H1 (cell line): ENCODE measurements around the gene GOSR1. TPM values are rescaled to one million over a fixed set of nuclear protein-coding genes. Genes with fewer than 3 reads are reported as not detected.

Experiments
- CTCF ChIA-PET: fragments of 300-600 bp; sonication (Branson Sonifier 250); formaldehyde crosslinking; loops from one replicate; lab custom pipeline; 2021; ENCODE audit not compliant: partially characterized antibody; lab: Charles Lee
- POLR2A ChIA-PET: fragments of 300-600 bp; sonication (Branson Sonifier 250); formaldehyde crosslinking; loops from one replicate; lab custom pipeline; 2021; ENCODE audit warnings: inconsistent platforms; ENCODE audit not compliant: partially characterized antibody; lab: Charles Lee
- DNase-seq, 2 experiments: peaks; one replicate each; pipeline versions ENCODE4 v3.0.0 to v3.0.0-alpha.2; 2010 to 2022; ENCODE audit warnings: low spot score in 2 of 2, low read depth in 1 of 2, mixed read lengths in 1 of 2
- FAIRE-seq: peaks from 2 replicates; lab custom pipeline; 2011; peaks lifted over from hg19 to GRCh38; lab: Jason Lieb, UNC
- H2AFZ ChIP-seq: 2 replicates; pipeline ENCODE4 v1.8.1; 2012; ENCODE audit warnings: low read length, inconsistent platforms
- H2AK5ac ChIP-seq: 2 replicates; pipeline ENCODE4 v1.6.1; 2013; ENCODE audit warnings: low read depth, low read length
- H2BK120ac ChIP-seq: replicated peaks from 2 replicates; pipeline ENCODE3; 2013; ENCODE audit warnings: low read depth, low read length, inconsistent platforms
- H2BK12ac ChIP-seq: 2 replicates; pipeline ENCODE4 v1.6.1; 2013; ENCODE audit warnings: low read depth, low read length
- H2BK15ac ChIP-seq: 2 replicates; pipeline ENCODE4 v1.6.1; 2013; ENCODE audit warnings: low read length
- H2BK20ac ChIP-seq: 2 replicates; pipeline ENCODE4 v1.6.1; 2013; ENCODE audit warnings: low read length
- H2BK5ac ChIP-seq: 2 replicates; pipeline ENCODE4 v1.6.1; 2013; ENCODE audit warnings: low read depth, low read length
- H3K14ac ChIP-seq: 2 replicates; pipeline ENCODE4 v1.6.1; 2013; ENCODE audit warnings: inconsistent platforms; ENCODE audit not compliant: insufficient read length
- H3K18ac ChIP-seq: 2 replicates; pipeline ENCODE4 v1.6.1; 2013; ENCODE audit warnings: low read length; ENCODE audit errors: extremely low read depth
- H3K23ac ChIP-seq: 2 replicates; pipeline ENCODE4 v1.6.1; 2013; ENCODE audit warnings: inconsistent platforms; ENCODE audit not compliant: insufficient read length
- H3K23me2 ChIP-seq: 2 replicates; pipeline ENCODE4 v1.6.1; 2013; ENCODE audit warnings: low read depth, low read length
- H3K27ac ChIP-seq: 2 replicates; pipeline ENCODE4 v1.6.1; 2011; ENCODE audit warnings: low read depth, low read length, inconsistent platforms
- H3K27me3 ChIP-seq, 4 experiments: replicated peaks in 1 of 4; 1 replicate in 1 of 4; 2 replicates in 3 of 4; pipeline versions ENCODE4 v1.6.1 to v1.8.1; 2011 to 2013; ENCODE audit warnings: low read length in 3 of 4, mild to moderate bottlenecking in 3 of 4, inconsistent platforms in 2 of 4, mixed read lengths in 2 of 4, moderate library complexity in 1 of 4; ENCODE audit not compliant: control insufficient read depth in 3 of 4, insufficient read depth in 3 of 4; ENCODE audit errors: extremely low read depth in 1 of 4
- H3K36me3 ChIP-seq, 4 experiments: 2 replicates each; pipeline versions ENCODE4 v1.6.1 to v1.8.1; 2011 to 2013; ENCODE audit warnings: mild to moderate bottlenecking in 4 of 4, low read length in 3 of 4, moderate library complexity in 2 of 4, control low read depth in 1 of 4, inconsistent platforms in 1 of 4; ENCODE audit not compliant: insufficient read depth in 4 of 4, control insufficient read depth in 2 of 4
- H3K4ac ChIP-seq: replicated peaks from 2 replicates; pipeline ENCODE3; 2013; ENCODE audit warnings: low read length, low read depth, mixed read lengths, inconsistent platforms; ENCODE audit not compliant: insufficient read length
- H3K4me1 ChIP-seq, 4 experiments: replicated peaks in 1 of 4; 1 replicate in 1 of 4; 2 replicates in 3 of 4; pipeline versions ENCODE4 v1.6.1 to v1.8.1; 2011 to 2013; ENCODE audit warnings: low read length in 3 of 4, inconsistent platforms in 2 of 4, mixed read lengths in 1 of 4; ENCODE audit not compliant: insufficient read depth in 4 of 4, control insufficient read depth in 3 of 4
- H3K4me2 ChIP-seq, 2 experiments: 2 replicates each; pipeline versions ENCODE4 v1.6.1 to v1.8.1; 2011 to 2013; ENCODE audit warnings: low read depth in 2 of 2, low read length in 2 of 2, control low read depth in 1 of 2, inconsistent platforms in 1 of 2, mild to moderate bottlenecking in 1 of 2; ENCODE audit not compliant: insufficient read depth in 1 of 2
- H3K4me3 ChIP-seq, 4 experiments: fragments of 200-600, 300-600 bp in 1 of 4; sonication (generic), shearing (Covaris generic), sonication (Bioruptor Twin) in 1 of 4; 2 replicates each; pipeline versions ENCODE4 v1.5.1 to v1.8.1; 2011 to 2016; ENCODE audit warnings: low read length in 4 of 4, low read depth in 3 of 4, control low read depth in 2 of 4, inconsistent platforms in 2 of 4, mild to moderate bottlenecking in 2 of 4, mixed read lengths in 1 of 4, moderate library complexity in 1 of 4; ENCODE audit not compliant: insufficient read depth in 2 of 4; ENCODE audit errors: extremely low read depth in 1 of 4
- H3K56ac ChIP-seq: replicated peaks from 2 replicates; pipeline ENCODE3; 2013; ENCODE audit warnings: low read depth, mild to moderate bottlenecking, mixed read lengths, low read length, inconsistent platforms; ENCODE audit not compliant: insufficient read length
- H3K79me1 ChIP-seq: 2 replicates; pipeline ENCODE4 v1.6.1; 2013; ENCODE audit warnings: low read depth, low read length, control low read depth
- H3K79me2 ChIP-seq, 2 experiments: 2 replicates each; pipeline versions ENCODE4 v1.6.1 to v1.8.1; 2012 to 2013; ENCODE audit warnings: low read length in 2 of 2, mild to moderate bottlenecking in 2 of 2, inconsistent platforms in 1 of 2; ENCODE audit not compliant: insufficient read depth in 2 of 2, control insufficient read depth in 1 of 2
- H3K9ac ChIP-seq, 4 experiments: replicated peaks in 1 of 4; 1 replicate in 1 of 4; 2 replicates in 3 of 4; pipeline versions ENCODE4 v1.6.1 to v1.8.1; 2011 to 2013; ENCODE audit warnings: low read depth in 3 of 4, low read length in 3 of 4, control low read depth in 2 of 4, mild to moderate bottlenecking in 2 of 4, moderate library complexity in 2 of 4, inconsistent platforms in 1 of 4; ENCODE audit errors: extremely low read depth in 1 of 4
- H3K9me3 ChIP-seq, 2 experiments: 2 replicates each; pipeline versions ENCODE4 v1.6.1 to v1.8.1; 2012 to 2013; ENCODE audit warnings: mild to moderate bottlenecking in 2 of 2, moderate library complexity in 2 of 2, control low read depth in 1 of 2, inconsistent platforms in 1 of 2, low read depth in 1 of 2, low read length in 1 of 2, mixed read lengths in 1 of 2; ENCODE audit not compliant: insufficient read depth in 2 of 2
- H4K20me1 ChIP-seq, 2 experiments: replicated peaks in 1 of 2; 2 replicates each; pipeline versions ENCODE3 to v1.8.1; 2011 to 2013; ENCODE audit warnings: inconsistent platforms in 2 of 2, low read length in 2 of 2, mild to moderate bottlenecking in 1 of 2; ENCODE audit not compliant: insufficient read depth in 2 of 2, control insufficient read depth in 1 of 2
- H4K5ac ChIP-seq: 2 replicates; pipeline ENCODE4 v1.6.1; 2013; ENCODE audit warnings: low read length, low read depth, mixed read lengths, inconsistent platforms; ENCODE audit not compliant: insufficient read length
- H4K8ac ChIP-seq: 2 replicates; pipeline ENCODE4 v1.8.0; 2013; ENCODE audit warnings: mild to moderate bottlenecking, moderate library complexity, low read length, inconsistent platforms; ENCODE audit not compliant: insufficient read depth; ENCODE audit errors: extremely low read depth
- H4K91ac ChIP-seq: replicated peaks from 2 replicates; pipeline ENCODE3; 2013; ENCODE audit warnings: low read length, mixed read lengths, inconsistent platforms; ENCODE audit not compliant: insufficient read length
- POU5F1 ChIP-seq: IDR thresholded peaks from 2 replicates; pipeline ENCODE4 v1.6.1; 2011; ENCODE audit warnings: low read depth, mild to moderate bottlenecking, low read length, moderate library complexity
- RBBP5 ChIP-seq: IDR thresholded peaks from 2 replicates; pipeline ENCODE4 v1.7.1; 2012; ENCODE audit warnings: low read depth, mild to moderate bottlenecking, inconsistent platforms, low read length, moderate library complexity, borderline replicate concordance
- RNF2 ChIP-seq: fragments of 200-900, 300-1000 bp; sonication (generic); IDR thresholded peaks from 2 replicates; pipeline ENCODE4 v1.7.1; 2016; ENCODE audit warnings: borderline replicate concordance, low read depth, mild to moderate bottlenecking, antibody characterized with exemption, low read length; ENCODE audit not compliant: poor library complexity, severe bottlenecking; ENCODE audit errors: missing control alignments
- SIRT6 ChIP-seq: IDR thresholded peaks from one replicate; pipeline ENCODE4 v1.7.1; 2012; ENCODE audit warnings: low read length, inconsistent platforms
- SIX5 ChIP-seq: IDR thresholded peaks from 2 replicates; pipeline ENCODE4 v1.6.1; 2011; ENCODE audit warnings: mild to moderate bottlenecking, low read depth, low read length
- SP1 ChIP-seq: IDR thresholded peaks from 2 replicates; pipeline ENCODE4 v1.6.1; 2011; ENCODE audit warnings: low read depth, low read length
- polyA plus RNA-seq, 7 experiments: library from polyadenylated mRNA; depleted of rRNA in 3 of 7; stranded (reverse) in 5 of 7; unstranded in 2 of 7; fragments of >200 nt in 5 of 7; fragments of 200-250 nt in 2 of 7; gene quantifications; 1 replicate in 5 of 7; 2 replicates in 1 of 7; 4 replicates in 1 of 7; pipeline versions ENCODE4 v1.2.1 to v1.2.3, GENCODE V29; 2011 to 2013; ENCODE audit warnings: missing spikeins in 2 of 7, mixed read lengths in 2 of 7
- total RNA-seq: library from RNA; stranded (reverse); fragmentation: NEBNext Ultra II Directional; extraction: Animal tissue kit (Norgen Biotek cat#: 25700); gene quantifications from 2 replicates; pipeline ENCODE4 v1.2.1, GENCODE V29; 2021

Gene GOSR1
- total and polyA plus RNA-seq, 2 of the 8 experiments (the other 6 are each of a cell fraction or from before 2014, with no cell fraction given) = 9.2 to 43.3 TPM

- Histone ChIP-seq H2BK5ac (no peak overlapping the region), H2BK15ac (no peak overlapping the region), H4K91ac (no peak overlapping the region), H3K9me3 (no peaks in the 10 kb centered on the region), H3K56ac (no peak overlapping the region), H3K4ac (no peak overlapping the region), H3K23me2 (no peaks in the 10 kb centered on the region), H2BK12ac (no peak overlapping the region), H3K4me1 (no peaks in the 10 kb centered on the region), H2BK120ac (no peak overlapping the region), H4K8ac (no peak overlapping the region), H3K79me1 (no peaks in the 10 kb centered on the region), H3K14ac (no peak overlapping the region), H3K4me2 (no peak overlapping the region), H2BK20ac (no peak overlapping the region), H3K4me3 (no peak overlapping the region), H4K5ac (no peak overlapping the region), H2AK5ac (no peak overlapping the region), H3K27me3 (no peaks in the 10 kb centered on the region), H3K27ac (no peak overlapping the region), H4K20me1 (no peaks in the 10 kb centered on the region), H2AFZ (no peak overlapping the region), H3K9ac (no peak overlapping the region), H3K36me3 (peaks cover 0 to 5% (median 0%) of the 10 kb centered on the region in 4 experiments; a peak in 1 of 8 replicates), H3K23ac (no peak overlapping the region), H3K79me2 (no peaks in the 10 kb centered on the region), H3K18ac (no peak overlapping the region)
- TF ChIP-seq POU5F1 (no peak), SP1 (no peak), RNF2 (no peak), SIRT6 (no peak), SIX5 (no peak), RBBP5 (no peak)
- CTCF ChIA-PET = no interaction called here
- FAIRE-seq (no peak), DNase-seq (no peak)
- POLR2A ChIA-PET = no interaction called here
Observed at GRCh38 chr17:30436729-30437128, 40.5 kb upstream of the GOSR1 start.
